Germinal center (tissue), 1 donor: Measurements from ENCODE around the gene LPIN1.
"Not testable (repeated sequence)": the region's sequence is repeated elsewhere in the genome, so short reads cannot be mapped to it uniquely, and the experiment has no call there.

Experiments
- DNase-seq: peaks from one replicate; pipeline ENCODE4 v3.0.0; 2012; ENCODE audit warnings: mixed read lengths, low spot score

The LPIN1 gene

GRCh38 chr2:11835403-11835802, 89.0 kb downstream of the LPIN1 start:
- no peak for DNase-seq

GRCh38 chr2:11836647-11837219, 90.3 kb downstream of the LPIN1 start:
- DNase-seq: no peak

GRCh38 chr2:11837875-11838734, 91.7 kb downstream of the LPIN1 start:
- DNase-seq: no peak

GRCh38 chr2:11839916-11840315, 93.5 kb downstream of the LPIN1 start:
- DNase-seq: no peak

GRCh38 chr2:11842336-11842735, 95.9 kb downstream of the LPIN1 start:
- no peak for DNase-seq

GRCh38 chr2:11844798-11845197, 98.4 kb downstream of the LPIN1 start:
- not testable (repeated sequence) for DNase-seq

- DNase-seq: not testable (repeated sequence)
Measured at GRCh38 chr2:11847935-11848334, 101.5 kb downstream of the LPIN1 start.

GRCh38 chr2:11850082-11850481, 103.7 kb downstream of the LPIN1 start:
- DNase-seq: no peak

GRCh38 chr2:11852526-11853196, 106.2 kb downstream of the LPIN1 start:
- no peak for DNase-seq

- DNase-seq: no peak
Measured at GRCh38 chr2:11853197-11853588, 106.8 kb downstream of the LPIN1 start.

- DNase-seq: peak; percentile 68
Measured at GRCh38 chr2:11855064-11855760, 108.8 kb downstream of the LPIN1 start.

GRCh38 chr2:11856095-11856494, 109.7 kb downstream of the LPIN1 start:
- DNase-seq: no peak

- DNase-seq: no peak
Measured at GRCh38 chr2:11858883-11859282, 112.5 kb downstream of the LPIN1 start.

GRCh38 chr2:11859975-11860374, 113.5 kb downstream of the LPIN1 start:
- not testable (repeated sequence) for DNase-seq

- DNase-seq: no peak
Measured at GRCh38 chr2:11861044-11861443, 114.6 kb downstream of the LPIN1 start.

- no peak for DNase-seq
Measured at GRCh38 chr2:11862049-11862448, 115.6 kb downstream of the LPIN1 start.

- peak; percentile 50 for DNase-seq
Measured at GRCh38 chr2:11863103-11863502, 116.7 kb downstream of the LPIN1 start.

GRCh38 chr2:11863513-11864328, 117.3 kb downstream of the LPIN1 start:
- peak; percentile 86 for DNase-seq

- DNase-seq: no peak
Measured at GRCh38 chr2:11864724-11865123, 118.3 kb downstream of the LPIN1 start.

- DNase-seq: peak; percentile 61
Measured at GRCh38 chr2:11865378-11865777, 118.9 kb downstream of the LPIN1 start.

- DNase-seq: no peak
Measured at GRCh38 chr2:11865805-11866204, 119.4 kb downstream of the LPIN1 start.
